ENCODE data around the gene PHLDB2. TPM values are rescaled to one million over a fixed set of nuclear protein-coding genes. Genes with fewer than 3 reads are reported as not detected.
A peak's percentile ranks its signal among the peaks of the same experiment; 100 is the strongest.

Gene PHLDB2
- total RNA-seq, 4 donors from 2014 or later, result 12.9 to 34.7 (median 27.1) TPM

GRCh38 chr3:111979434-111980038 lies 120.5 kb downstream of the PHLDB2 start:
- Histone ChIP-seq H3K4me1 (peaks cover 8 to 25% of the 10 kb centered on the region in 2 donors), H3K27ac (peak overlapping the region; percentile 46 to 76 (median 74)), H3K9me3 (no peaks in the 10 kb centered on the region), H3K27me3 (no peaks in the 10 kb centered on the region), H3K4me3 (replicated peaks in 1 of 3) (peak overlapping the region; percentile 49 to 92 (median 61)), H3K36me3 (no peaks in the 10 kb centered on the region)
- WGBS, 2 donors, result 27 to 29% methylated on average over 5 of the region's 5 CpGs
- TF ChIP-seq POLR2A (IDR thresholded peaks at IDR 0.05) (no peak), CTCF (IDR thresholded peaks at IDR 0.05) (no peak)
- DNase-seq, result no peak
- intact Hi-C loops (cut with DNase I), result no loop called here

- WGBS, 2 donors, result 93% methylated on average over 10 of the region's 10 CpGs
- Histone ChIP-seq H3K9me3 (no peaks in the 10 kb centered on the region), H3K27me3 (no peaks in the 10 kb centered on the region), H3K4me3 (replicated peaks in 1 of 3) (no peak overlapping the region), H3K4me1 (peaks cover 8 to 25% of the 10 kb centered on the region in 2 donors), H3K27ac (no peak overlapping the region), H3K36me3 (no peaks in the 10 kb centered on the region)
- intact Hi-C loops (cut with DNase I), result no loop called here
- TF ChIP-seq CTCF (IDR thresholded peaks at IDR 0.05), result no peak
- TF ChIP-seq POLR2A (IDR thresholded peaks at IDR 0.05), result no peak
- DNase-seq, result no peak
Observed at GRCh38 chr3:111980716-111981456, 121.8 kb downstream of the PHLDB2 start.

DNA sequence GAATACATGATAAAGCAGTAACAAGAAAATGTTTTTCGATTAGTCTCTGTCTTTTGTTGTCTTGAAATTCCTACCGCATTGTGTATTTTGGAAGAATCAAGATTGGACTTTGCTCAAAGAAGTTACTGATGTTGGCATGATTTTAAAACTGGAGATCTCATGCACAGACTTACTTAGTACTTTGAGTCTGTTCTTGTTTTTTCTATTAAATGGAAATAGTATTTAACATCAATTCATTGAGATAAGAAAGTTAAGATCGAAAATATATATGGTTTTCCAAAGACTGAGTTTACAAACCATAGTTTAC lies 122.3 kb downstream of the PHLDB2 start:
- no peaks in the 10 kb centered on the region for H3K36me3 ChIP-seq
- H3K4me1 ChIP-seq, result peaks cover 8 to 25% of the 10 kb centered on the region in 2 donors
- no peaks in the 10 kb centered on the region for H3K9me3 ChIP-seq
- no peak overlapping the region for H3K4me3 ChIP-seq (replicated peaks in 1 of 3)
- intact Hi-C loops (cut with DNase I), result no loop called here
- no peak for TF ChIP-seq POLR2A (IDR thresholded peaks at IDR 0.05)
- no peak for TF ChIP-seq CTCF (IDR thresholded peaks at IDR 0.05)
- WGBS, 2 donors, result 62 to 66% methylated on average over 3 of the region's 3 CpGs
- no peak for DNase-seq
- H3K27ac ChIP-seq, result no peak overlapping the region
- H3K27me3 ChIP-seq, result no peaks in the 10 kb centered on the region

DNA sequence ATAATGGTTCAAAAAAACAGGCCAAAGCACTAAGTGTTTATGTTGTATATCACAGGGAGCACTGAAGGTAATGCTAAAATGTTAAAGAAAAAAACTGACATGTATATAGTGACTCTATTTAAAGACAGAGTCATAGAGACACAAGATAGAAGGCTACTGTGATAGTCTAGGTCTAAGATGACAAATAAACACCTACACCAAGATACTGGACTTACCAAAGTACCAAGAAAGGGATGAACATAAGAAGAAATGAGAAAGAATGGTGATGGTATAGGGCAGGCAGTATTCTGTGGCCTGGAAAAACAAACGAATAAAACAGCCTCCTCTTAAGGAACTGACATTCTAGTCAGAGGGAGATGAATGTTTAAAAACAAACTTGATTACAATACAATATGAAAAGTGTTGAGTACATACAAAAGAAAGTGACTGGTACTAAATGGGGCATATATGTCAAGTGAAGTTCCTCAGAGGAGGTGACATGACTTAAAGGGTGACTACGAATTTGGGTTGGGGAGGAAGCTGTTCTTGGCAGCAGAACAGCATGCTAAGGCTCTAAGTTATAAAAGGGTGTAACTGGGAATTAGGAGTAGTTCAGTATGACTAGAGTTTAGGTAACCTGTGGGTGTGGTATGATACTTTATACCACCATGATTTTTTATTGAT lies 125.7 kb downstream of the PHLDB2 start:
- WGBS, 2 donors, result 63 to 66% methylated on average over 2 of the region's 2 CpGs
- TF ChIP-seq POLR2A (IDR thresholded peaks at IDR 0.05), result no peak
- no peak for TF ChIP-seq CTCF (IDR thresholded peaks at IDR 0.05)
- peaks cover 8 to 23% of the 10 kb centered on the region in 2 donors for H3K4me1 ChIP-seq
- no peaks in the 10 kb centered on the region for H3K9me3 ChIP-seq
- peak overlapping the region in 1 of 3 donors; percentile 21 for H3K27ac ChIP-seq
- no peak overlapping the region for H3K4me3 ChIP-seq (replicated peaks in 1 of 3)
- no peak for DNase-seq
- H3K36me3 ChIP-seq, result peaks cover 0 to 11% of the 10 kb centered on the region in 2 donors
- intact Hi-C loops (cut with DNase I), result no loop called here
- no peaks in the 10 kb centered on the region for H3K27me3 ChIP-seq

DNA sequence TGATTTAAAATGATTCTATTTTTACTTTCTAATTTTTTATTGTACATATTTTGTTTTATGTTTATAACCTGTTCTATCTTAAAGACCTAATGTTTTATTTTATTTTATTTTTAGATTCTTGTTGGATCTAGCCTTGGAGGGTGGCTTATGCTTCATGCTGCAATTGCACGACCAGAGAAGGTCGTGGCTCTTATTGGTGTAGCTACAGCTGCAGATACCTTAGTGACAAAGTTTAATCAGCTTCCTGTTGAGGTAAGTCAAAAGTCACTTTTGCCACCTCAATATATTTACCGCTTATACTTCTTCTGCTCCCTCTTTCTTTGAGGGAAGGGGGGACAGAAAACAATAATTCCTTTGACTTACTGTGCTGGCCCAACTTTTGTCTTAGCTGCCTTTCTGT lies 127.7 kb downstream of the PHLDB2 start:
- TF ChIP-seq CTCF (IDR thresholded peaks at IDR 0.05) (no peak), POLR2A (IDR thresholded peaks at IDR 0.05) (no peak)
- intact Hi-C loops (cut with DNase I), result no loop called here
- H3K36me3 ChIP-seq, result peaks cover 5 to 15% of the 10 kb centered on the region in 2 donors
- no peak overlapping the region for H3K4me3 ChIP-seq (replicated peaks in 1 of 3)
- 89 to 92% methylated on average over 3 of the region's 3 CpGs for WGBS, 2 donors
- H3K27ac ChIP-seq, result no peak overlapping the region
- H3K9me3 ChIP-seq, result no peaks in the 10 kb centered on the region
- peaks cover 4 to 7% of the 10 kb centered on the region in 2 donors for H3K4me1 ChIP-seq
- no peaks in the 10 kb centered on the region for H3K27me3 ChIP-seq
- no peak for DNase-seq
